HG03378 (cell line): ENCODE measurements around the gene GRHPR.
"Not testable (repeated sequence)": the region's sequence is repeated elsewhere in the genome, so short reads cannot be mapped to it uniquely, and the experiment has no call there.

ENCODE experiments used
- ATAC-seq: cut with Tn5 transposase; IDR thresholded peaks from one replicate; pipeline ENCODE4 v1.9.1; 2021; ENCODE audit warnings: mild to moderate bottlenecking, moderate library complexity; ENCODE audit not compliant: unreplicated experiment

Gene GRHPR

GRCh38 chr9:37422289-37423104 lies at the start of gene GRHPR:
TSS of gene GRHPR (plus strand) at chr9:37422696. CDS start at chr9:37422751, 55 bp downstream.
- peak; percentile 88 for ATAC-seq

GRCh38 chr9:37372839-37373238 lies 49.7 kb upstream of the GRHPR start:
- ATAC-seq = no peak

DNA sequence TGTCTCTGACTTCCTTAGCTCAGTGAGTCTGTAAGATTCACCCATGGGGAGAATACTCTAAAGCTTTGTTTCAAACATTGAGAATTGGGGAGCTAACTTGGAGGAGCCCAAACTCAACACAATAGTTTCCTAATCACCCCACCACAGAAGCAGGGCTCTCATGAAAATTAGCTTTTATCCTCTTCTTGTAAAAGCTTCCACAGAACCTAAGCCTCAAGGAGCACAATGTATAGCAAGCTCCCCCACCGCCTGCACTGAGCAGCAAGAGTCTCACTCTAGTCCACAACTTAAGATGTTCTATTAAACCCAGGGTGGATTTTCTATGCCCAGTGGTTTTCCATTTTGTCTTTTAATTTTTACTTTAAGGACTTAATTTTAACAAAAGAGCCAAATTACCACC lies 48.9 kb upstream of the GRHPR start:
- ATAC-seq = no peak

GRCh38 chr9:37374892-37375291 lies 47.6 kb upstream of the GRHPR start:
- no peak for ATAC-seq

DNA sequence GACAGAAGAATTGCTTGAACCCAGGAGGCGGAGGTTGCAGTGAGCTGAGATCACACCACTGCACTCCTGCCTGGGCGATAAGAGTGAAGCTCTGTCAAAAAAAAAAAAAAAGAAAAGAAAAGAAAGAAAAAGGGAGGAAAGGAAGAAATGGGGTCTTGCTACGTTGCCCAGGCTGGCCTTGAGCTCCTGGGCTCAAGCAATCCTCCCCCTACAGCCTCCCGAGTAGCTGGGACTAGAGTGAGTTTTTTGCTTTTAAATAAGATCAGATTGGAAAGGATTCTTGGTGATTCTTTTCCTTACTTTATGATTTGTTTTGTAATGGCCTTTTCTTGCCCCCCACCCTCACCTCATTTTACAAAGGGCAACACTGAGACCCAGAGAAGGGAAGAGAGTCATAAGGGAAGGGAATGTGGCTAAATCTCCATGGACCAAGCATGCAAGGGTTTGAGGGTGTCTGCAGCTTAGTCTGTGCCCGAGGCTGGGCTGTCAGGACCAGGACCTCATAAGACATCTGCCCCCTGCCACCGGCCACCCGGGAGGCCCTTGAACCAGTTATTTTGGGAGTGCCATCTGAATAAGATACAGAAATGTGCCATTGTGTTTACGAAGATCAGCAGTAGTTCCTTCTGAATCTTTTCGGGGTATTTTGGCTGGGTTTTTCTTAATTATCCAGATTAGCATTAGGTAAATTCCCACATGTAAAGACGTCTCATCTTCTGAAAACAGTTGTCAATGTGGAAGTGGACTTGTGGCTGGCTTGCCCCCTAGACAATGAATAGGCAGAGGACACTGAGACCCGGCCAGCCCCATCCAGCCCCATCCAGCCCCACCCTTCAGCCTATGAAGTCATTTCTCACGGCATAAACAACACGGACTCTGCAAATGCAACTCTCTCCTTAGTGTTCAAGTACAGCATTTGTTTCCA lies 44.5 kb upstream of the GRHPR start:
- ATAC-seq = no peak

GRCh38 chr9:37378613-37379004 lies 43.9 kb upstream of the GRHPR start:
- no peak for ATAC-seq

DNA sequence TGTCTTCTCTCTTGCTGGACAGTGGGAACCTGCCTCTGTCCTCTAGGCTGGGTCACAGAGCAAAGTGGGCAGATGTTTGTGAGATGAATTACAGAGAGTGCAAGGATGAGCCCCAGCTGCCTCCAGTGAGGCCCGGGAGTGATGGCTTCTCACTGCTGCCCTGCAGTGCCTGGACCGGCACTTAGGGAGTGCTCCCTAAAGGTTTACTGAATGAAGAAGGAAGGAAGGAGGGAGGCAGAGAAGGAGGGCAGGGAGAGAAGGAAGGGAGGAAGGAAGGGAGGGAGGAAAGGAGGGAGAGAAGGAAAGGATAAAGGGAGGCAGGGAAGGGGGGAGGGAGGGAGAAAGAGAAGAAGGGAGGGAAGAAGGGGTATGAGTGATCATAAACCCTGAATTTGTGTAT lies 42.7 kb upstream of the GRHPR start:
- no peak for ATAC-seq

DNA sequence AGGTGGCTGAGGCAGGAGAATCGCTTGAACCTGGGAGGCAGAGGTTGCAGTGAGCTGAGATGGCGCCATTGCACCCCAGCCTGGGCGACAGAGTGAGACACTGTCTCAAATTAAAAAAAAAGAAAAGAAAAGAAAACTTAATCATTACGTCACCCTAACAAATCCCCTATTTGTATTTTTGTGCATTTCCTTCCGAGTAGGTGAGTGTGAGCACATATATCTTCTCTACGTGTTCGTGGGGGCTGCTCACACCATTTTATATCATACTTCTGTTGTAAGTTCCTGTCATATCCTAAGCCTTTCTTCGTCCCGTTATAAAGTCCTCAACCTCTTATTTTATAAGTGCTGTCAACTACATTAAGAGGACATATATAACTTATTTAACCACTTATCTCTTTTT lies 41.9 kb upstream of the GRHPR start:
- no peak for ATAC-seq

DNA sequence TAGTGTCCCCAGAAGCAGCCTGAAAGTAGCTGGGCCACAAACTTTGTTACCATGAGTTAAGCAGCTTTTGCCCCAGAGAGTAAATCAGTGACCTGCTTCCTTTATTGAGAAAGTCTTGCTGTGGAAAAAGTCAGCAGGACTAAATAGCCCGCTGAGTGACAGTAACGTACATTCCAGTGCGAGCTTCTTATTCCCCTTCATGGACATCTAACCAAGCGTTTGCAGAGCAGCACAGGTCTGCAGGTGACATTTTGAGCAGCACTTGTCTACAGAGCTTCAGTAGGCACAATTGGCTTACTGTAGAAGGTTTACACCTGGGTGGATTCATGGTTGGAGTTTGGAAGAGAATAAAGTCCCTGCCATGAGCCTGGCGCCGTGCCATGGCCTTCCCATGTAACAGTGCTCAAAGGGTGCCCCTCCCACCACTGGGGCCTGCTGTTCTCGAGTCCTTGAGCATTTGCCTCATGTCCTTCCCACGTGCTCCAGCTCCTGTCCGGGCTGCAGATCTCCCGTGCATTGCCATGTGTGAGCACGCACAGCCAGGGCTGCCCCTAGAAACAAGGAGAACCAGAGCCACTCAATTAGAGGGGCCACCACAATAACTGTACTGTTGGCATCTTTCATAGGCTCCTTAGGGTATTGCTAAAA lies 41.3 kb upstream of the GRHPR start:
- no peak for ATAC-seq

- no peak for ATAC-seq
Measured at GRCh38 chr9:37382161-37382981, 40.1 kb upstream of the GRHPR start.

DNA sequence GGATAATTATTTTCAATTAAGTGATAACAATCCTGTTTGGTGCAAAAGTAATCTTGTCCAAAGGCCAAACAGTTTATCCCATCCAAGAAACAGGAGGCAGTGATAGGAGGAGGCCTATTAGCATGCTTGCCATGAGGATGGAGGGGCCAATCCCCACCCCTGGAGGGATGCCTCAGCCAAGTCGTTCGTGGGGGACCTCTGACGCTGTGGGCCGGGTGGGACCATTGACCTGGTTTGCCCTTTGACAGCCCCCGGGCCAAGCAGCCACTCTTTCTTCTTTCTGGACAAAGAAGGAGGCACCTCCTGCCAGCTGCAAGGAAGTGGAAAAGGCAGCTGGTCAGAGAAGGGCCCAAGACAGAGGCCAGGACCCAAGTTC lies 39.5 kb upstream of the GRHPR start:
- no peak for ATAC-seq

DNA sequence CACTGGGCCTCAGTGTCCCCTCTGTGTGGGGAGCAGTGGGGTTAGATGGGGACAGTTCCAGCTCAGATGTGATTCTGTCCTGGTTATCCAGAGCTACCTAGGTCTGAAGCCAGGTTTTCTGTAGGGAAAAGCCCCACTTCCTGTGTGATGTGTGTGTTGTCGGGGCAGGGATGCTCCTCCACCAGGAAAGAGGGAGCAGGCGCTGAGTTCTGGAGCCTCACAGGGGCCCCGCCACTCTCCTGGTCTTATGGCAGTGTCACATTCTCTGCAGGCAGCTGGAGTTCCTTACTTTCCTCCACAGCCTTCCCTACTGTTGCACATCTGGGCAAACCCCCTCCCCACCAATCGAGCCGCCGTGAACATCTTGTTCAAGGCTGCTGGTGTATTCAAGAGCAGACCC lies 39.1 kb upstream of the GRHPR start:
- no peak for ATAC-seq

GRCh38 chr9:37383876-37384746 lies 38.4 kb upstream of the GRHPR start:
- ATAC-seq = no peak

DNA sequence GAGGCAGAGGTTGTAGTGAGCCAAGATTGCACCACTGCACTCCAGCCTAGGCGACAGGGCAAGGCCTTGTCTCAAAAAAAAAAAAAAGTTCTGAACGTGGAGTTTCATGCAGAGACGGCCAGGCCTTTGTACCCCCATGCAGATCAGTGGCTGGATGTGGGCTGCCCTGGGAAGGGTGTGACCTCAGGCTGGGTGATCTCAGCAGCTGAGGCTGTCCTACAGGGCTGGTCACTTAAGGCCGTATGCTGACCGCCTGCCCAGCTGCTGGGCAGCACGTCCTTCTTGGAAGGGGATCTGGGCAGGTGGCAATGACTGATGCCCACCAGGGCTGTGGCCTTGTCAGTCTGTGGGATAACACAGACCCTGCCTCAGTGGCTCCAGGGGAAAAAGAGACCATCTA lies 37.2 kb upstream of the GRHPR start:
- no peak for ATAC-seq

GRCh38 chr9:37386988-37387387 lies 35.5 kb upstream of the GRHPR start:
- no peak for ATAC-seq

- peak; percentile 80 for ATAC-seq
Measured at GRCh38 chr9:37390759-37391158, 31.7 kb upstream of the GRHPR start.

- ATAC-seq = no peak
Measured at GRCh38 chr9:37392272-37392671, 30.2 kb upstream of the GRHPR start.

DNA sequence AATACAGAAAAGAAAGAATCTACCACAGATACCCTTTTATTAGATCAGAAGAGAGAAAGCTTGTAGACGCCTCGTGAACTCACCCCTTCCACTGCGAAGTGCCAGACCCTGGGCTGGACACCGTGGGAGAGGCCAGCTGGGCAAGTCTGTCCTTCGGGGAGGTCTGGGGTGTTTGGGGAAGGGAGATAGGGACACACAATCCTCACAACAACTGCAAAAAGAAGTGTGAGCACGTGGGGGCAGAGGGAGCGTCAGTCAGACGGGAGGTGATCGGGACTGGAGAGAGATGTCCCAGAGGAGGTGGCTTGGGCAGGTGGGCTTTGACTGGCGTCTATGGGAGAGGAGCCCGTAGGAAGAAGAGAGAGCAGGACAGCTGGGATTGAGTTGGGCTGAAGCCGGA lies 27.3 kb upstream of the GRHPR start:
- ATAC-seq = no peak

GRCh38 chr9:37395663-37396062 lies 26.8 kb upstream of the GRHPR start:
- no peak for ATAC-seq

GRCh38 chr9:37397948-37398347 lies 24.5 kb upstream of the GRHPR start:
- ATAC-seq = not testable (repeated sequence)
